Measurements from ENCODE around the gene AEBP2.

DNA sequence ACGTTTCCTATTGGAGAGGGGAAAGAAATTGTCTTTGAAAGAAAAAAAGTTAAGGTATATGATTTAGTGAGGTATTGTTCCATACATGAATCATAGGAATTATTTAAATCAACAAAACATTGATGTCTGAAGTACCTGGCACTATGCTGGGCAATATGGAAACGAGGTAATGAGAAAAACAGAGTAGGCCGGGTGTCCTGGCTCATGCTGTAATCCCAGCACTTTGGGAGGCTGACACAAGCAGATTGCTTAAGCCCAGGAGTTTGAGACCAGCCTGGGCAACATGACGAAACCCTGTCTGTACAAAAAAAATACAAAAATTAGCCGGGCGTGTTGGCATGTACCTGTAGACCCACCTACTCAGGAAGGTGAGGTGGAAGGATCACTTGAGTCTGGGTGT is 45.9 kb downstream of the AEBP2 start:
- TF ChIP-seq, protein P1, sequence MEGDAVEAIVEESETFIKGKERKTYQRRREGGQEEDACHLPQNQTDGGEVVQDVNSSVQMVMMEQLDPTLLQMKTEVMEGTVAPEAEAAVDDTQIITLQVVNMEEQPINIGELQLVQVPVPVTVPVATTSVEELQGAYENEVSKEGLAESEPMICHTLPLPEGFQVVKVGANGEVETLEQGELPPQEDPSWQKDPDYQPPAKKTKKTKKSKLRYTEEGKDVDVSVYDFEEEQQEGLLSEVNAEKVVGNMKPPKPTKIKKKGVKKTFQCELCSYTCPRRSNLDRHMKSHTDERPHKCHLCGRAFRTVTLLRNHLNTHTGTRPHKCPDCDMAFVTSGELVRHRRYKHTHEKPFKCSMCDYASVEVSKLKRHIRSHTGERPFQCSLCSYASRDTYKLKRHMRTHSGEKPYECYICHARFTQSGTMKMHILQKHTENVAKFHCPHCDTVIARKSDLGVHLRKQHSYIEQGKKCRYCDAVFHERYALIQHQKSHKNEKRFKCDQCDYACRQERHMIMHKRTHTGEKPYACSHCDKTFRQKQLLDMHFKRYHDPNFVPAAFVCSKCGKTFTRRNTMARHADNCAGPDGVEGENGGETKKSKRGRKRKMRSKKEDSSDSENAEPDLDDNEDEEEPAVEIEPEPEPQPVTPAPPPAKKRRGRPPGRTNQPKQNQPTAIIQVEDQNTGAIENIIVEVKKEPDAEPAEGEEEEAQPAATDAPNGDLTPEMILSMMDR (optimal IDR thresholded peaks at IDR 0.05 in 1 of 3, IDR thresholded peaks at IDR 0.05 in 1 of 3, conservative IDR thresholded peaks at IDR 0.05 in 1 of 3; ENCODE audit: extremely low read depth in 1 of 3, insufficient read depth in 2 of 3, low read length in 3 of 3): no peak
- TF ChIP-seq EZH2 (IDR thresholded peaks at IDR 0.05; ENCODE audit: low read length): no peak
